Activated T-cell treated with anti-CD3 and anti-CD28 coated beads for 24 hours (primary cell): ENCODE data around the gene NBAS.
"Not testable (repeated sequence)": the region's sequence is repeated elsewhere in the genome, so short reads cannot be mapped to it uniquely, and the experiment has no call there.

Source experiments
- DNase-seq: peaks from one replicate; pipeline ENCODE4 v3.0.0-alpha.2; 2020; ENCODE audit warnings: low read depth

NBAS gene

GRCh38 chr2:15559379-15560139, 1.6 kb downstream of the NBAS start:
- DNase-seq: no peak

- DNase-seq: no peak
Measured at GRCh38 chr2:15557887-15558311, 3.2 kb downstream of the NBAS start.

GRCh38 chr2:15556311-15556930, 4.7 kb downstream of the NBAS start:
- no peak for DNase-seq

- DNase-seq: no peak
Measured at GRCh38 chr2:15555760-15556193, 5.4 kb downstream of the NBAS start.

- no peak for DNase-seq
Measured at GRCh38 chr2:15554525-15555218, 6.5 kb downstream of the NBAS start.

- DNase-seq: no peak
Measured at GRCh38 chr2:15553951-15554350, 7.2 kb downstream of the NBAS start.

- DNase-seq: no peak
Measured at GRCh38 chr2:15553519-15553918, 7.6 kb downstream of the NBAS start.

GRCh38 chr2:15548974-15549373, 12.2 kb downstream of the NBAS start:
- DNase-seq: no peak

- no peak for DNase-seq
Measured at GRCh38 chr2:15547115-15547876, 13.8 kb downstream of the NBAS start.

GRCh38 chr2:15546297-15547098, 14.6 kb downstream of the NBAS start:
- no peak for DNase-seq

GRCh38 chr2:15544227-15544626, 16.9 kb downstream of the NBAS start:
- DNase-seq: no peak

- DNase-seq: no peak
Measured at GRCh38 chr2:15543541-15543940, 17.6 kb downstream of the NBAS start.

GRCh38 chr2:15543053-15543452, 18.1 kb downstream of the NBAS start:
- DNase-seq: no peak

- DNase-seq: not testable (repeated sequence)
Measured at GRCh38 chr2:15542269-15542668, 18.9 kb downstream of the NBAS start.

- not testable (repeated sequence) for DNase-seq
Measured at GRCh38 chr2:15540523-15540922, 20.6 kb downstream of the NBAS start.

- DNase-seq: no peak
Measured at GRCh38 chr2:15539999-15540398, 21.1 kb downstream of the NBAS start.

GRCh38 chr2:15538792-15539191, 22.3 kb downstream of the NBAS start:
- DNase-seq: no peak

- no peak for DNase-seq
Measured at GRCh38 chr2:15533860-15534480, 27.2 kb downstream of the NBAS start.

GRCh38 chr2:15532996-15533395, 28.1 kb downstream of the NBAS start:
- no peak for DNase-seq

GRCh38 chr2:15531095-15531854, 29.9 kb downstream of the NBAS start:
- DNase-seq: no peak
